ENCODE measurements around the gene UST.
"Not testable (repeated sequence)": the region's sequence is repeated elsewhere in the genome, so short reads cannot be mapped to it uniquely, and the experiment has no call there.

The UST gene

DNA sequence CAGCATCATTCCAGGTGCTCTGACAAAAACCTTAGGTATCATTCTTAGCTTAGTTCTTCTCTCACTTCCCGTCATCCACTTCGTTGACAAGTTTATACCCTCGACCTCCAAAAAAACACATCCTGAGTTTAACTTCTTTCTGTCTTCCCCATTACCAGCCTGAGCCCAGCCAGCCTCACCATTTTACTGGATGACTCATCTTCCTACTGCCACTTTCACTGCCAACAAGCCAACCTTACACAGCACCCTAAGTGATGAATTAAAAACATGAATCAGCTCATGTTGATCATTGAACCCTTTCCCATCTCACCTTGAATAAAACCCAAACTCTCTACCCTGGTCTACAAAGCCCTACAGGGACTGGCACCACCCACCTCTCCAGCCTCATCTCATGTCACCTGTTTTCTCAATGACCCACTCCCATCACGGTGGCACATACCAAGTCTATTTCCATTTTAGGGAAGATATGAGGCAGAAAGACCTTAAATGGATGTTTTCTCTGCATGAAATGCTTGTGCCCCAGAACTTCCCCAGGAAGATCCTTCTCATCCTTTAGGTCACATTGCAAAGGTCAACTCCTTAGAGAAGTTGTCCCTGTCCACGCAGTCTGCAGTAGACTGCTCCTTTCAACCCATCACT lies 9.9 kb upstream of the UST start:
- no peak for DNase-seq (ENCODE audit: low spot score)

- DNase-seq (ENCODE audit: low spot score), result no peak
Measured at GRCh38 chr6:148737806-148738205, 9.0 kb upstream of the UST start.

- DNase-seq (ENCODE audit: low spot score), result no peak
Measured at GRCh38 chr6:148738946-148739821, 7.6 kb upstream of the UST start.

GRCh38 chr6:148739822-148740128 lies 7.1 kb upstream of the UST start:
- DNase-seq (ENCODE audit: low spot score), result no peak

- no peak for DNase-seq (ENCODE audit: low spot score)
Measured at GRCh38 chr6:148743476-148743875, 3.4 kb upstream of the UST start.

GRCh38 chr6:148745926-148746325 lies 904 bp upstream of the UST start:
- DNase-seq (ENCODE audit: low spot score), result no peak

GRCh38 chr6:148747145-148747470 lies 278 bp downstream of the UST start:
- DNase-seq (ENCODE audit: low spot score), result peak; percentile 61

DNA sequence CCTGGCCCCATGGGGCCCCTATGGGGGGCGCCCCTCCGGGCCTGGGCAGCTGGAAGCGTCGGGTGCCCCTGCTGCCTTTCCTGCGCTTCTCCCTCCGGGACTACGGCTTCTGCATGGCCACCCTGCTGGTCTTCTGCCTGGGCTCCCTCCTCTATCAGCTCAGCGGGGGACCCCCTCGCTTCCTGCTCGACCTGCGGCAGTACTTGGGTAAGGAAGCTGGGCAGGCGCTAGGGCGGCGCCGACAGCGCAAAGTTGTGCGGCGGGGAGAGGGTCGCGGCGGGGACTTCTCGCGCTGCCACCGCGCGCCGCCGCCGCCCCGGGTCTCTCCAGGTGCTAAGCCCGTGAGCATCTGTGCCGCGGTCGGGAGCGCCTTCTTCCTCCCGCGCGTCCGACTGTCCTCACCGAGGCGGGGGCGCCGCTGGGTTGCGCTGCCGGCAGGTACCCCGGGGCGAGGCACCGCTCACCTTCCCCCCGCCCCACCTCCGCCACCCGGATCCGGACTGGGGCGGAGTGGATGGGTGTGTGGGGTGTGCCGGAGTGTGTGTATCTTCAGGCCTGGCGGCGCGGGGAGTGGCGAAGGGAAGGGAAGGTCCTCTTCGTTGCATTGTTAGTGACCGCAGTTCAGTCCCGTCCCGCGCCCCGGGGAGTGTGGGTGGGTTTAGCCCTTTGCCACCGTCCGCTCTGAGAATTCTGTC lies 788 bp downstream of the UST start:
- DNase-seq (ENCODE audit: low spot score), result peak; percentile 63

GRCh38 chr6:148749674-148750073 lies 2.8 kb downstream of the UST start:
- no peak for DNase-seq (ENCODE audit: low spot score)

DNA sequence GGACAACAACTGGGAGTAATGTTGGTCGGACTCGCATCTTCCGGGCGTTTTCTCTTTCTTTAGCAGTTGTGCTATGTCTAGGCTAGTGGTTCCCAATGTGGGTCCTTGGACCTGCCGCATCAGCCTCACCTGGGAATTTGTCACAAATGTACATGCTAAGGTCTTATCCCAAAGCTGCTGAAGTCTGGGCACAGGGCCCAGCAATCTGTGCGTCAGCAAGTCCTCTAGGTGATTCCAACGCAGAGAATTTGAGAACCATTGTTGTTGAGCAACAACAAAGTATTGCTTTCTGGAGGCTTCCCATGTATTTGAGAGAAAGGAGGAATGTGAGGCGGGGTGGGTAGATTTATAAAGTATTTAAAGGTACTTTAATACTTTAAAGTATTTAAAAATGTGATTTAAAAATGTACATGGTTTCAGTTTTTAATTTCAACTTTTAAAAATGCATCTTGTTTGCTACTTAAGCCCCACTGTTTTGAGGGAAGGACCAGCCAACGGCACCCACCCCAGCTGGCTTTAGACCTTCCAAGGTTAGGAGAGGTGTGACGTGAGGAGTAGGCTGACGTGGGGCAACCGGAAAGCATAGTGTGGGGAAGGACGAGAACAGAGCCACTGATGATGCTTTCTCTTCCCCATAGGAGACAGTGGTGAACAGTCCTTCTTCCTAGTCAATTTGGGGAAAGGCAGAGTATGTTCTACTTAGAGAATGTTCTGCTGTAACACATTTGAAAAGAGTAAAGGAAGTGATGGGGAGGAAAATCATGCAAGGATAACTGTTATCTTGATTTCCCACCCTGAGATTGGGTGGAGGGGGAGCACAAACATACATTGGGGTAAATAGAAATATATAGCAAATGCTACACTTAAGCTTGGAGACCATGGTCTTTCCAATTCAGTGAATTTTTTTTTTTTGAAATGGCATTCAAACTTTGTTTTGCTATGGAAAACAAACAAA lies 4.3 kb downstream of the UST start:
- no peak for DNase-seq (ENCODE audit: low spot score)

GRCh38 chr6:148751793-148752170 lies 5.0 kb downstream of the UST start:
- DNase-seq (ENCODE audit: low spot score), result no peak

- not testable (repeated sequence) for DNase-seq (ENCODE audit: low spot score)
Measured at GRCh38 chr6:148755379-148755778, 8.5 kb downstream of the UST start.

DNA sequence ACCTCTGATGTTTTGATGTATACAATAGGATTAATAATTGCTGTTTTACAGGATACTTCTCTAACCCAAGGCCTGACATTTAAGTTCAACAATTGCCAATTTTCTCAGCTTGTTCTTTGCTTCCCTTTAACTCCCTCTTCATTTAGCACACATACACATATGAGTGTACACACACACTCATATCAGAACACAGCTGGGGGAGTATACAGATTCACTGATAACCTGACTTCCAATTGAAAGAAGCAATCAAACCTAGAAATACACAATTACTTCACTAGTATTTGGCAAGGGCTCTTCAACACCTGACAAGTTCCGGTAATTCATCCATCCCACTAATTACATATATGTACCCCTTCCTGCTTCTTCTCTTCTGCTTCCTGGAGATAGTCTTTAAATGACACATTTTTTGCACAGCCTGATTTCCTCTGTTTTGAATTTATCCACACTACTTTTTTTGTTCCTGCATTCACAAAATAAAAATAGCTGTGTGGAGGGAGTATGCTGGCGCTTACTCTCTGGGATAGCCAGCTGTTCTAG lies 11.2 kb downstream of the UST start:
- DNase-seq (ENCODE audit: low spot score), result no peak

DNA sequence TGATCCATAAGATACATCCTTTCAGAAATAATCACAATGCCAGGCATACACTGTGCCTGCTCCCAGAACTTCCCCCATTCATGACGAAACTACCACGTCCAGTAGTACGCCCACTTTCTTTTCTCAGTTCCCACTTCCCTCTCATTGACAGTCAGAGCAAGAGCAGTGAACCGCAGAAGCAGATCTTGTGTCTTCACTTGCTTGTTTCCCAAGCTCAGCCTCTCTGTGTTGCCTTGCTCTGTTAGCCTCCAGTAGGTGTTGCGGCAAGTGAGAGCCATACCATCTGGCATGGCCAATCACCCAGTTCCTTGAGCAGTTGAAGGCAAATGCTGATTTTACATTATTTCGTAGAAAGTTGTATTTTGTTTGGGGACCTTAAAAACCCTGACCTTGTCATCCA lies 11.7 kb downstream of the UST start:
- no peak for DNase-seq (ENCODE audit: low spot score)

GRCh38 chr6:148760258-148760534 lies 13.4 kb downstream of the UST start:
- no peak for DNase-seq (ENCODE audit: low spot score)

- DNase-seq (ENCODE audit: low spot score), result peak; percentile 84
Measured at GRCh38 chr6:148760568-148761526, 14.0 kb downstream of the UST start.

GRCh38 chr6:148761527-148762011 lies 14.7 kb downstream of the UST start:
- DNase-seq (ENCODE audit: low spot score), result no peak

DNA sequence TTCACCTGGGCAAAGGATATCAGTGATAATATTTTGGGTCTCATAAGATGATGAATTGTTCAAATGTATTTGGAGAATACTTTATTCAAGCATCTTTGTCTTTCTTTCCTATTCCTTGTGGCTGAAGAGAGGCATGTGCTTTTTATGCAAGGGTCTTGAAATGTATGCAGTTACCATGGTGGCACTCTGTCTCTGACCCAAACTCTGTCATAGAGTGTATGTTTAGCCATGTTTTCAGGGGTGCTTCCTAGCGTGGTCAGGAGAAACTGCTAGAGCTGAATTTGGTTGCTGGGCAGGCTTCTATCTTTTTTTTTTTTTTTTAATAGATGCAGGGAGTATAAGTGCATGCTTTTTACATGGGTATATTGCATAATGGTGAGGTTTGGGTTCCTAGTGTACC lies 15.4 kb downstream of the UST start:
- no peak for DNase-seq (ENCODE audit: low spot score)

DNA sequence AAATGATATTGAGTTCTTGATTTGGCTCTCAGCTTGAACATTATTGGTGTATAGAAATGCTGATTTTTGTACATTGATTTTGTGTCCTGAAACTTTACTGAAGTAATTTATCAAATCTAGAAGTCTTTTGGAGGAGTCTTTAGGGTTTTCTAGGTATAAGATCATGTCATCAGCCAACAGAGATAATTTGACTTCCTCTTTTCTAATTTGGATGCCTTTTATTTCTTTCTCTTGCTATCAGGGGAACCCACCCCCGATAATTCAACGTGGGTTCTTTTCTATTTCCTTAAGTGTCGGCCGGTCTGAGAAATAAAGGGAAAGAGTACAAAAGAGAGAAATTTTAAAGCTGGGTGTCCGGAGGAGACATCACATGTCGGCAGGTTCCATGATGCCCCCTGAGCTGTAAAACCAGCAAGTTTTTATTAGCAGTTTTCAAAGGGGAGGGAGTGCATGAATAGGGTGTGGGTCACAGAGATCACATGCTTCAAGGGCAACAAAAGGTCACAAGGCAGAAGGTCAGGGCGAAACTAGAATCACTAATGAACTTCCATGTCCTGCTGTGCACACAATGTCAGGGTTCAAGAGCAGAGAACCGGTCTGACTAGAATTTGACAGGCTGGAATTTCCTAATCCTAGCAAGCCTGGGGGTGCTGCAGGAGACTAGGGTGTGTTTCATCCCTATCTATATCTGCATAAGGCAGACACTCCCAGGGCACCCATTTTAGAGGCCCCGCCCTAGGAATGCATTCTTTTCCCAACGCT lies 17.6 kb downstream of the UST start:
- DNase-seq (ENCODE audit: low spot score), result not testable (repeated sequence)
